NCI-H345 treated with DMSO at 0.1 percent for 48 hours (cell line): ENCODE measurements around the gene AADAT.
A peak's percentile ranks its signal among the peaks of the same experiment; 100 is the strongest.

Experiments used
- DNase-seq: peaks from one replicate; lab custom pipeline; 2025; ENCODE audit not compliant: unreplicated experiment; lab: John Stamatoyannopoulos, UW

AADAT gene

GRCh38 chr4:170035231-170035630 is 54.5 kb downstream of the AADAT start:
- DNase-seq, result no peak

GRCh38 chr4:170033999-170034398 is 55.8 kb downstream of the AADAT start:
- DNase-seq, result no peak

- DNase-seq, result no peak
Measured at GRCh38 chr4:170030121-170030520, 59.6 kb downstream of the AADAT start.

GRCh38 chr4:170027181-170027829 is 62.5 kb downstream of the AADAT start:
- peak; percentile 70 for DNase-seq

- DNase-seq, result peak; percentile 30
Measured at GRCh38 chr4:170026253-170027021, 63.3 kb downstream of the AADAT start, which contains the start of gene MFAP3L. Gene MFAP3L, minus strand, starts transcription at chr4:170026395. Its CDS starts 20,518 bp downstream, at chr4:170005877.

GRCh38 chr4:170025523-170026252 is 64.1 kb downstream of the AADAT start:
- no peak for DNase-seq

GRCh38 chr4:170022211-170022610 is 67.5 kb downstream of the AADAT start:
- no peak for DNase-seq

- no peak for DNase-seq
Measured at GRCh38 chr4:170017252-170017651, 72.5 kb downstream of the AADAT start.

GRCh38 chr4:170015285-170015684 is 74.5 kb downstream of the AADAT start:
- no peak for DNase-seq

- no peak for DNase-seq
Measured at GRCh38 chr4:170014359-170015011, 75.3 kb downstream of the AADAT start.

- no peak for DNase-seq
Measured at GRCh38 chr4:170012629-170012958, 77.2 kb downstream of the AADAT start.

GRCh38 chr4:170011921-170012628 is 77.7 kb downstream of the AADAT start:
- no peak for DNase-seq
